Measurements from ENCODE around the gene ANGEL2. TPM values are rescaled to one million over a fixed set of nuclear protein-coding genes. Genes with fewer than 3 reads are reported as not detected.

Gene ANGEL2
- total and polyA plus RNA-seq, 2 of the 13 experiments (the other 11 are each of a cell fraction or from before 2014, with no cell fraction given) = 12.3 to 25.4 TPM

DNA sequence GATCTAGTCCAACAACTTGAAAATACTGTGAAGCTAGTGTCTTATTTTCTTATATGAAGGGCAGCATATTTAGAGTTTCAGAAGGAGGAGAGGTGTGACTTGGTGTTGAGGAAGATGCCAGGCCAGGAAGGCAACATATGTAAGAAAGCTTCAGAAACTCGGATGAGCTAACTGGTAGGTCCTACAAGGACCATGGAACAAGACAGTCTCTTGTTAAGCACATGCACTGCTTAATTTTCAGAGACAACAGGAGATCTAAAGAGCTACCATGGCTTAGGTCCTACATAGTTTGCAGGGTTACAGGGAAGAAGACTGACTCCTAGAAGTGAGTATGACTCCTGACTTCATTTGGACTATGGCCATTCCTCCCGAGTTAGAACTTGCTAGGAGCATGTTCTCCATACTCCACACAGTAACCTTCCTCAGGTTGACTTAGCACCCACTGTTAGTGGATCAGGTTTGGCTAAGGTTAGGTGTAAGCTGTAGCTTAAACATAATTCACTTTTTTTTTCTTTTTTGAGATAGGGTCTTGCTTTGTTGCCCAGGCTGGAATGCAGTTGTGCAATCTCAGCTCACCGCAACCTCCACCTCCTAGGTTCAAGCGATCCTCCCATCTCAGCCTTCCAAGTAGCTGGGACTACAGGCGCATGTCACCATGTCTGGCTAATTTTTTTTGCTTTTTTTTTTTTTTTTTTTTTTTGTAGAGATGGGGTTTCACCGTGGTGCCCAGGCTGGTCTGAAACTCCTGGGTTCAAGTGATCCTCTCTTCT lies 31.0 kb downstream of the ANGEL2 start:
- intact Hi-C loops (cut with micrococcal nuclease; ENCODE audit: unreplicated experiment) = loop anchor here (5.0 kb wide), 1 partner anchor 37 kb away; no protein-coding TSS in a partner anchor
- Histone ChIP-seq H3K4me2 (ENCODE audit: low read depth, low read length) (no peak overlapping the region), H3K9ac (ENCODE audit: insufficient read depth, low read depth, low read length) (no peak overlapping the region), H3K36me3 (replicated peaks in 1 of 2; ENCODE audit: control insufficient read depth in 1 of 2, insufficient read depth in 2 of 2, low read length in 2 of 2) (no peaks in the 10 kb centered on the region), H3K27ac (ENCODE audit: extremely low read length, insufficient read depth, low read length) (no peak overlapping the region), H3K4me1 (ENCODE audit: insufficient read depth, low read length) (peaks cover 11% of the 10 kb centered on the region; the same call in 1 of the 2 replicates), H3K4me3 (replicated peaks in 1 of 3; ENCODE audit: insufficient read depth in 1 of 3, low read depth in 2 of 3, low read length in 3 of 3) (no peak overlapping the region), H3K9me3 (ENCODE audit: low read length) (no peaks in the 10 kb centered on the region), H3K79me2 (ENCODE audit: insufficient read depth, low read length) (no peaks in the 10 kb centered on the region), H3K27me3 (ENCODE audit: control insufficient read depth in 1 of 2, insufficient read depth in 2 of 2, low read length in 2 of 2) (no peaks in the 10 kb centered on the region), H4K20me1 (ENCODE audit: insufficient read depth, low read length) (no peaks in the 10 kb centered on the region), H2AFZ (ENCODE audit: low read length) (no peak overlapping the region)
- DNase-seq (ENCODE audit: low spot score) (no peak), FAIRE-seq (no peak), ATAC-seq (no peak)
- WGBS (ENCODE audit: low lambda C conversion rate) = 82% methylated on average over 6 of the region's 6 CpGs
- TF ChIP-seq MED13 (CRISPR knock-in tag; IDR thresholded peaks at IDR 0.05) (no peak), SRSF1 (optimal IDR thresholded peaks at IDR 0.05; ENCODE audit: low read depth, low read length) (no peak), PCBP1 (IDR thresholded peaks at IDR 0.05; ENCODE audit: borderline replicate concordance, low read depth, low read length) (no peak)
- TF ChIP-seq, protein P1, sequence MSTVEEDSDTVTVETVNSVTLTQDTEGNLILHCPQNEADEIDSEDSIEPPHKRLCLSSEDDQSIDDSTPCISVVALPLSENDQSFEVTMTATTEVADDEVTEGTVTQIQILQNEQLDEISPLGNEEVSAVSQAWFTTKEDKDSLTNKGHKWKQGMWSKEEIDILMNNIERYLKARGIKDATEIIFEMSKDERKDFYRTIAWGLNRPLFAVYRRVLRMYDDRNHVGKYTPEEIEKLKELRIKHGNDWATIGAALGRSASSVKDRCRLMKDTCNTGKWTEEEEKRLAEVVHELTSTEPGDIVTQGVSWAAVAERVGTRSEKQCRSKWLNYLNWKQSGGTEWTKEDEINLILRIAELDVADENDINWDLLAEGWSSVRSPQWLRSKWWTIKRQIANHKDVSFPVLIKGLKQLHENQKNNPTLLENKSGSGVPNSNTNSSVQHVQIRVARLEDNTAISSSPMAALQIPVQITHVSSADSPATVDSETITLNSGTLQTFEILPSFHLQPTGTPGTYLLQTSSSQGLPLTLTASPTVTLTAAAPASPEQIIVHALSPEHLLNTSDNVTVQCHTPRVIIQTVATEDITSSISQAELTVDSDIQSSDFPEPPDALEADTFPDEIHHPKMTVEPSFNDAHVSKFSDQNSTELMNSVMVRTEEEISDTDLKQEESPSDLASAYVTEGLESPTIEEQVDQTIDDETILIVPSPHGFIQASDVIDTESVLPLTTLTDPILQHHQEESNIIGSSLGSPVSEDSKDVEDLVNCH (CRISPR knock-in tag; IDR thresholded peaks at IDR 0.05) = no peak
- TF ChIP-seq, protein P2, sequence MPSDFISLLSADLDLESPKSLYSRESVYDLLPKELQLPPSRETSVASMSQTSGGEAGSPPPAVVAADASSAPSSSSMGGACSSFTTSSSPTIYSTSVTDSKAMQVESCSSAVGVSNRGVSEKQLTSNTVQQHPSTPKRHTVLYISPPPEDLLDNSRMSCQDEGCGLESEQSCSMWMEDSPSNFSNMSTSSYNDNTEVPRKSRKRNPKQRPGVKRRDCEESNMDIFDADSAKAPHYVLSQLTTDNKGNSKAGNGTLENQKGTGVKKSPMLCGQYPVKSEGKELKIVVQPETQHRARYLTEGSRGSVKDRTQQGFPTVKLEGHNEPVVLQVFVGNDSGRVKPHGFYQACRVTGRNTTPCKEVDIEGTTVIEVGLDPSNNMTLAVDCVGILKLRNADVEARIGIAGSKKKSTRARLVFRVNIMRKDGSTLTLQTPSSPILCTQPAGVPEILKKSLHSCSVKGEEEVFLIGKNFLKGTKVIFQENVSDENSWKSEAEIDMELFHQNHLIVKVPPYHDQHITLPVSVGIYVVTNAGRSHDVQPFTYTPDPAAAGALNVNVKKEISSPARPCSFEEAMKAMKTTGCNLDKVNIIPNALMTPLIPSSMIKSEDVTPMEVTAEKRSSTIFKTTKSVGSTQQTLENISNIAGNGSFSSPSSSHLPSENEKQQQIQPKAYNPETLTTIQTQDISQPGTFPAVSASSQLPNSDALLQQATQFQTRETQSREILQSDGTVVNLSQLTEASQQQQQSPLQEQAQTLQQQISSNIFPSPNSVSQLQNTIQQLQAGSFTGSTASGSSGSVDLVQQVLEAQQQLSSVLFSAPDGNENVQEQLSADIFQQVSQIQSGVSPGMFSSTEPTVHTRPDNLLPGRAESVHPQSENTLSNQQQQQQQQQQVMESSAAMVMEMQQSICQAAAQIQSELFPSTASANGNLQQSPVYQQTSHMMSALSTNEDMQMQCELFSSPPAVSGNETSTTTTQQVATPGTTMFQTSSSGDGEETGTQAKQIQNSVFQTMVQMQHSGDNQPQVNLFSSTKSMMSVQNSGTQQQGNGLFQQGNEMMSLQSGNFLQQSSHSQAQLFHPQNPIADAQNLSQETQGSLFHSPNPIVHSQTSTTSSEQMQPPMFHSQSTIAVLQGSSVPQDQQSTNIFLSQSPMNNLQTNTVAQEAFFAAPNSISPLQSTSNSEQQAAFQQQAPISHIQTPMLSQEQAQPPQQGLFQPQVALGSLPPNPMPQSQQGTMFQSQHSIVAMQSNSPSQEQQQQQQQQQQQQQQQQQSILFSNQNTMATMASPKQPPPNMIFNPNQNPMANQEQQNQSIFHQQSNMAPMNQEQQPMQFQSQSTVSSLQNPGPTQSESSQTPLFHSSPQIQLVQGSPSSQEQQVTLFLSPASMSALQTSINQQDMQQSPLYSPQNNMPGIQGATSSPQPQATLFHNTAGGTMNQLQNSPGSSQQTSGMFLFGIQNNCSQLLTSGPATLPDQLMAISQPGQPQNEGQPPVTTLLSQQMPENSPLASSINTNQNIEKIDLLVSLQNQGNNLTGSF (CRISPR knock-in tag; IDR thresholded peaks at IDR 0.05) = no peak
- in situ Hi-C loops (cut with HindIII; ENCODE audit: extremely low pct_ligation_motif_present, low pct_unique_long_range_greater_than_20kb) = no loop called here
- BruUV-seq (replicated peaks) = no TSS peak
- CTCF ChIA-PET (ENCODE audit: low intra/inter-chr PET ratio, low total read pairs) = no interaction called here
- POLR2A ChIA-PET = interaction anchor here (0.7 kb wide), 1 partner anchor 177 kb away, joined by 3 read pairs; no protein-coding TSS in a partner anchor

Measured in HepG2 (cell line).